Skin epidermis (tissue), 12 donors: ENCODE data around the gene MAMSTR.
A peak's percentile ranks its signal among the peaks of the same experiment; 100 is the strongest.

Source experiments
- H3K27ac ChIP-seq, 21 experiments: fragments of 200-600 bp; sonication (generic) in 11 of 21; one replicate each; pipeline ENCODE4 v1.5.0; 2020; ENCODE audit warnings: mild to moderate bottlenecking in 3 of 21, inconsistent platforms in 2 of 21, moderate library complexity in 2 of 21
- H3K4me3 ChIP-seq, 7 experiments: fragments of 200-600 bp; sonication (generic) in 2 of 7; one replicate each; pipeline ENCODE4 v1.5.0; 2020; ENCODE audit warnings: inconsistent platforms in 2 of 7, mild to moderate bottlenecking in 2 of 7, moderate library complexity in 1 of 7

The MAMSTR gene

GRCh38 chr19:48746738-48747575 lies 27.4 kb upstream of the MAMSTR start, which contains the start of gene IZUMO1:
IZUMO1 (minus strand) TSS chr19:48746909; CDS start chr19:48745859, 1,050 bp downstream.
- Histone ChIP-seq H3K27ac (peak within 1 kb of the TSS in 18 of 21 experiments; percentile 42 to 81 (median 74)), H3K4me3 (peak within 1 kb of the TSS in 5 of 7 experiments; percentile 10 to 25 (median 17))

GRCh38 chr19:48746110-48746509 lies 26.6 kb upstream of the MAMSTR start:
- no peak overlapping the region for H3K4me3 ChIP-seq
- H3K27ac ChIP-seq = peak overlapping the region in 5 of 21 experiments; percentile 17 to 81 (median 43)

DNA sequence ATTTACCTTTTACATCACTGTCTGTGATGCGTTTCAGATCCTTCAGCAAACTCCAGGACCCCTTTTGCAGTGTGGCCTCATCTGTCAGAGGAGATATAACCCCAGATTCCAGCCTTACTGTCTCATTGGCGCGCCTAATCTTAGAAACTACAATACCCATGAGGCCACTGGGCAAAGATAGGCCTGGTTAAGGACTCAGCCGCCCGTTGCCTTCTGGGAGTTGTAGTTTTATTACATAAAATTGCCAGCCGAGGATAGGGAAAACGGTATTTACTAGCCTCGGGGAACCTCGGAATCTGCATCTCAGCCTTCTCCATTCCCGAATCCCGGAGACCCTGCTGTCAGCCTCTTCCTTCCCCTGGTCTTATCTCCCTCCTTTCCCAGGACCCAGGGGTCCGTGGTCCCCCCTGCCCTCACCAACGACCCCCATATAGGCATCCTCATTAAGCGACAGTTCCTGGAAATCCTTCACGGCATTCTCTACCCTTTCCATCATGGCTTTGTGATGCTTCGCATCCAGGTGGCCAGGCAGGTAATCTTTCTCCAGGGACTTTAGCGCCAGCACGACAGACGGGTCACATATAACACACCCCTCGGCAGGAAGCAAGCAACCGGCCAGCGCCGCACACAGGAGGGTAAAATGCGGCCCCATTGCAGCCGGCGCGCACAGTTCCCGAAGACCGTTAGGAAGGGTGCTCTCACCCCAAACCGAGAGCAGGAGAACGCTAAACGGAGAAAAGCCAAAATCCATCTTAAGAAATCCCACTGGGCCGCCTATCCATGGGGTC lies 25.9 kb upstream of the MAMSTR start:
- no peak overlapping the region for H3K27ac ChIP-seq
- no peak overlapping the region for H3K4me3 ChIP-seq

DNA sequence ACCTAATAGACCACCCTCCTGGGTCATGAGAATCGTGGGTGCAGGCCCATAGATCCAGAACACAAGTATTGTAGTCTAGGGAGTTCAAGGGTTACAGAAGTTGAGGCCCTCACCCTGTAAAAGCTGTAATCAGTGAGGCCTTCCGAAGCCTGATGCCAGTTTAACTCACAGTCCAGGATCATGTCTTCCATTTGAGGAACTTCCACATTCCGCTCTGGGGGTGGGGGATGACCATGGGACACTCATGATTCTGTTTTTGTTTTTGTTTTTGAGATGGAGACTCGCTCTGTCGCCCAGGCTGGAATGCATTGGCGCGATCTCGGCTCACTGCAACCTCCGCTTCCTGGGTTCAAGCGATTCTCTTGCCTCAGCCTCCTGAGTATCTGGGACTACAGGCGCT lies 22.6 kb upstream of the MAMSTR start:
- H3K27ac ChIP-seq = peak overlapping the region in 8 of 21 experiments; percentile 18 to 86 (median 68)
- H3K4me3 ChIP-seq = no peak overlapping the region

DNA sequence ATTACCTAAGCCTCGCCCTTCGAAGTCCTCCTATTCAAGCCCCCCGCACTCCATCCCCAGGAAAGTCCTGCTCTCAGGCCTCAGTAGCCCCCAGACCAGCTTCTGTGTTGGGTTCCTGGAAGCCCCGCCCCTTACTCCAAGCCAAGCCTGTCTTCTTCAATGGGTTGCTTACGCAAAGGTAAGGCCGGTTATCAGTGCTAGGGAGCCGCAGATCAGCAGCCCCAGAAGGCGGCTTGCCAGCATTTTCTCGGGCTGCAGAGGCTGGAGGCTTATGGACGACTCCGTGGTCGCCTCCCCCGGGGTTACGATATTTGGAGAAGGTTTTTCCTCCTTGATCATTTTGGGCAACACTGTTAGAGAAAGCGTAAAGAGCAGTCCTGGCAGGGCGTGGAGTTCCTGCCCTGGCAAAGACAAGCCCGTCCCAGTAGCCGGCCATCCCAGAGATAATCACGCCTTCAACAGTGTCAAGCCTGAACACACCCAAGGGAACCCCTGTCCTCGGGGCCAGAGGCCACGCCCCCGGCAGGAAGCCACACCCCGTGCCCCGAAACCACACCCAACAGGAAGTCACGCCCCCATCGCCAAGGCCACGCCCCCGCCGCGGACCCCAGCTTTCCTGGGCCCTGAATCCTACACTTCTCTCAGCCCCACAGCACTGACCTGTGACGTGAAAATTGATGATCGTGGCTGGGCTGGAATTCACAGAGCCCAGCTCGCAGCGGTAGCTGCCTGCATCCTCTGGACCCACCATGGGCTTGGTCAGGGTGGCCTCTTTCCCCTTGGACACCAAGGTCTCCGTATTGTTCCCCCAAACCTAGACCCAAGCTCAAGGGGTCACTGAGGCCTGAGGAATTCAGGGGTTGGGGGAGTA lies 21.8 kb upstream of the MAMSTR start:
- peak overlapping the region in 18 of 21 experiments; percentile 34 to 86 (median 66) for H3K27ac ChIP-seq
- H3K4me3 ChIP-seq = peak overlapping the region in 1 of 7 experiments; percentile 11

DNA sequence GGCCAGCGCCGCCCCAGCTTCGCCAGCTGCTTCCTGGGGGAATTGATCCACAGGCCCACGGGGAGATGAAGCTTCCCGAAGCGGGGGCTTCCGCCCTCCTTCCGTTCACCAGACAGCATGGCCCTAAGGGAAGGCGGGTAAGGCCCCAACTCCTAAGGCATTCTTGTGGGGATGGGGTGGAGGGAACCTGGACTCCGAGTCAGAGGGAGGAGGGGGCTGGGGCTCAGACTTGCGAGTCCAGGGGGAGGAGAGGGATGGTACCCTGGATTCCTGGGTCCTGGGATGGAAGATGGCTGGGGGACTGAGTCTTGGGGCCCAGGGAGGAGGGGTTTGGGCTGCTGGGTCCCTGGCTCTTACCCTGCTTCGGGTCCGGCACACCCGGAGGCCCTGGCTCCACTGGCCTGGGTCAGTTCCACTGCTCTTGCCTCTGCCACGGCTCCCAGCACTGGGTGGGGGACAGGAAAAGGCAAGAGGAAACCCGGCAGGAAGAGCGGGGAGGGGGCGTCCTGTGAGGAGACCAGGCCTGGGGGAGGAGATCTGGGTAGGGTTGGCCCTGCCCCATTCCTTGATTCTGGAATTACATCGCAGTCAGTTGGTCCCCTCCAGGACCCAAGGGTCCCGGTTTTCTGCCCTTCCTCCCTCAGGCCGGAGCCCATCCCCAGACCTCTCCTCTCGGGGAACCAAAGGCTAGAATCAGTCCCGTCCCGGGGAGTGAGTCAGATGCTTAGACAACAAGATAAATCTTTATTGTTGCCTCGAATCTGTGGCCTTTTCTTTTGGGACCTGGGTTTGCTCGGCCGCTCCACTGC lies 20.8 kb upstream of the MAMSTR start, which contains the start of gene RASIP1:
Gene RASIP1, minus strand, starts transcription at position 447 of the 809 bp plus-strand sequence. Its CDS starts 328 bp downstream, at position 119.
- Histone ChIP-seq H3K4me3 (peak within 1 kb of the TSS; percentile 31 to 61 (median 50)), H3K27ac (peak within 1 kb of the TSS; percentile 17 to 86 (median 74))

GRCh38 chr19:48739404-48740163 lies 20.1 kb upstream of the MAMSTR start:
- peak overlapping the region; percentile 17 to 86 (median 74) for H3K27ac ChIP-seq
- H3K4me3 ChIP-seq = peak overlapping the region; percentile 31 to 61 (median 50)

- H3K4me3 ChIP-seq = peak overlapping the region; percentile 31 to 61 (median 50)
- H3K27ac ChIP-seq = peak overlapping the region; percentile 17 to 86 (median 74)
Observed at GRCh38 chr19:48738557-48739403, 19.3 kb upstream of the MAMSTR start.

DNA sequence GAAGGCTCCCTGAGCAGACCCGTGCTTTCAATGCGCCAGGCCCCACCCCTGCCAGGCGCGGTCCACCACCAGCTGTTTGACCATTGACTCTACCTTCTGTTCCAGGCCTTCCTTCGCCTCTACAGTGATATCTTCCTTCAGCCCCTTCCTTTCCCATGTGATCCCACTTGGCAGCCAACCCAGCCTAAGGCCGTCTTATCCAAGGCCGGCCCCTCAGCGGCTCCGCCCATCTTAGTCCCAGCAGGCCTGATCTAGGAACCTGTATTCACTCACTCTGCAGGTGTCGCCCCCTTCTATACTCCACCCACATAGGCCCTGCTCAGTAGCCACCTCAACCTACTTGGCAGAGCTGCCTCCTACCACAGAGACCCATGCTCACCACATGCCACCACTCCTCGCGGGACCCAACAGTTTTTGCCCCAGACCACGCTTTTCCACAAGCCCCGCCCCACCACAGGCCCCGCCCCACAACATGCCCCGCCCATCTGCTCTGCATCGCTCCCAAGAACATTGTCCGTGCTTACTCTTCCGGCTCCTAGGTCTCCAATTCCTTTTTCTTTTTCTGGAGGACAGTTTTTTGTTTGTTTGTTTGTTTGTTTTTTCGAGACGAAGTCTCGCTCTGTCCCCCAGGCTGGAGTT lies 18.0 kb upstream of the MAMSTR start:
- Histone ChIP-seq H3K4me3 (no peak overlapping the region), H3K27ac (no peak overlapping the region)

GRCh38 chr19:48735031-48735615 lies 15.6 kb upstream of the MAMSTR start:
- Histone ChIP-seq H3K4me3 (peak overlapping the region in 4 of 7 experiments; percentile 10 to 28 (median 19)), H3K27ac (peak overlapping the region in 2 of 21 experiments; percentile 4 to 14)

- no peak overlapping the region for H3K4me3 ChIP-seq
- no peak overlapping the region for H3K27ac ChIP-seq
Observed at GRCh38 chr19:48734625-48735024, 15.1 kb upstream of the MAMSTR start.

- H3K27ac ChIP-seq = no peak overlapping the region
- H3K4me3 ChIP-seq = no peak overlapping the region
Observed at GRCh38 chr19:48731452-48731851, 11.9 kb upstream of the MAMSTR start.

DNA sequence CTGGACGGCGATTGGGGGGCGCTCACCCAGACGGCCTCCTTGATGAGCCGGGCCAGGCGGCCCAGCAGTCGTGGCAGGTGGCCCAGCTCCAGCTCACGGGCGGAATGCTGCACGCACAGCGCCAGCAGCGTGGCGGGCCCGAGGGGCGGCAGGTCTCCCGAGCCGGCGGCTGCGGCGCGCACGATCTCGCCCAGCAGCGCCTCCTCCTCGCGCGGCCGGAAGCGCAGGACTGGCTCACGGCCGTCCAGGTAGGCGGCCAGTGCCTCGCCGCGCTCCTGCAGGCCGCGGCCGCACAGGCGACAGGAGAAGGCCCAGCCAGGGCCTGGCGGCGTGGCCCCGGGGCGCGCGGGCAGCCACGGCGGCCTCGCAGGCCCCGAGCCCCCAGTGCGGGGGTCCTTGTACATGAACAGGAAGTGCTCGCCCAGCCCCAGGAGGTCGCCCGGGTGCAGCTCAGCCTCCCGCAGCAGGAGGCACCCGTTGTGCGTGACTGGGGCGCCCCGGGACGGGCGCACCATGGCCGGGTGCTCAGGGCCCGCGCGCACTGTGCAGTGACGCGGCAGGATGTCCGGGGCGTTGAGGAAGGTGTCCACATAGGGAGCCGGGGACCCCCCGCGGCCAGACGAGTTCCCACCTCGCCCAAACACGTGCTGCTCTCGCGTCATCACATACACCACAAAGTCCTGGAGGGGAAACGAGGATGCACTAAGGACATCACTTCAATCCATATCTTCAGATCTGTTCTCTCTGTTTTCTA lies 9.6 kb upstream of the MAMSTR start:
- Histone ChIP-seq H3K4me3 (peak overlapping the region; percentile 14 to 46 (median 31)), H3K27ac (peak overlapping the region in 16 of 21 experiments; percentile 22 to 77 (median 52))

DNA sequence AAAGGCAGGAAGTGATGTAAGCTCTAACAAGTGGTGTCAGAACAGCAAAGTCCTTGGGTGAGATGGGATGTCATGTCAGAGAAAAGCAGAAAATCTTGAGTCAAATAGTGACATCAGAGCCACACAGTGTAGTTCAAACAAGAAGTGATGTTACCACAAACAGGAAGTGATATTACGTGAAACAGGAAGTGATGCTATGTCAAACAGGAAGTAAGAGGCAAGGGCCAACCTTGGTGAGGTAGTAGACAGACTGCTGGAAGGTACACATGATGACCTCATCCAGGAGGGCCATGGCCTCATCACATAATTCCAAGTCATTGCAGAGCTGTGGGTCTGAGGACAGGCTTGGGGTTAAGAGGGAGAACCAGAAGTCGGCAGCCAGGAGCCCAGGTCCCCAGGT lies 7.0 kb upstream of the MAMSTR start:
- no peak overlapping the region for H3K4me3 ChIP-seq
- peak overlapping the region in 7 of 21 experiments; percentile 41 to 79 (median 58) for H3K27ac ChIP-seq
